Ishikawa (cell line): ENCODE measurements around the gene TGFBR3.

Experiments used
- CEBPB ChIP-seq: IDR thresholded peaks from 2 replicates; pipeline ENCODE4 v1.6.1; 2012
- CREB1 ChIP-seq: IDR thresholded peaks from 2 replicates; pipeline ENCODE4 v1.6.1; 2012; ENCODE audit warnings: low read depth
- EGR1 ChIP-seq: IDR thresholded peaks from 2 replicates; pipeline ENCODE4 v1.6.1; 2012
- EP300 ChIP-seq: IDR thresholded peaks from 2 replicates; pipeline ENCODE4 v1.6.1; 2012; ENCODE audit warnings: borderline replicate concordance
- MAX ChIP-seq: IDR thresholded peaks from 2 replicates; pipeline ENCODE4 v1.6.1; 2012
- NFIC ChIP-seq: IDR thresholded peaks from 2 replicates; pipeline ENCODE4 v1.6.1; 2012
- RAD21 ChIP-seq: IDR thresholded peaks from 2 replicates; pipeline ENCODE4 v1.6.1; 2012; ENCODE audit warnings: low read depth
- REST ChIP-seq: IDR thresholded peaks from 2 replicates; pipeline ENCODE4 v1.6.1; 2012; ENCODE audit warnings: low read depth, mild to moderate bottlenecking
- TAF1 ChIP-seq: IDR thresholded peaks from 2 replicates; pipeline ENCODE4 v1.6.1; 2012; ENCODE audit warnings: low read depth, mild to moderate bottlenecking
- TCF12 ChIP-seq: IDR thresholded peaks from 2 replicates; pipeline ENCODE4 v1.6.1; 2012; ENCODE audit warnings: low read depth
- TEAD4 ChIP-seq: IDR thresholded peaks from 2 replicates; pipeline ENCODE4 v1.6.1; 2012
- USF1 ChIP-seq: IDR thresholded peaks from 2 replicates; pipeline ENCODE4 v1.6.1; 2012
- YY1 ChIP-seq: IDR thresholded peaks from 2 replicates; pipeline ENCODE4 v1.6.1; 2012; ENCODE audit warnings: low read depth
- ZBTB7A ChIP-seq: IDR thresholded peaks from 2 replicates; pipeline ENCODE4 v1.6.1; 2012; ENCODE audit warnings: low read depth

GRCh38 chr1:91821126-91821868, 64.7 kb downstream of the TGFBR3 start:
- TF ChIP-seq EP300 (no peak), MAX (no peak), TAF1 (no peak), USF1 (no peak), CEBPB (no peak), YY1 (no peak), REST (no peak), ZBTB7A (no peak), CREB1 (no peak), NFIC (no peak), TCF12 (no peak), RAD21 (no peak), EGR1 (no peak), TEAD4 (no peak)
